Measurements from ENCODE around the gene SAYSD1. TPM values are rescaled to one million over a fixed set of nuclear protein-coding genes. Genes with fewer than 3 reads are reported as not detected.

Gene SAYSD1
- total RNA-seq, 1 experiment from 2014 or later = 9.4 TPM

GRCh38 chr6:39095578-39095977 is 19.4 kb downstream of the SAYSD1 start:
- H2BK15ac ChIP-seq (ENCODE audit: low read depth, low read length) = no peak overlapping the region

More at GRCh38 chr6:39095578-39095977, 19.4 kb downstream of the SAYSD1 start:
- 0 out of 2 replicates have a peak, but pooled peaks cover 2% of the 10 kb centered on the region for H3K4me1 ChIP-seq (ENCODE audit: insufficient read depth, low read length)
- peaks cover 21 to 26% of the 10 kb centered on the region in 2 experiments for H3K4me1 Mint-ChIP-seq
- H2BK5ac ChIP-seq (ENCODE audit: insufficient read length, low read length) = no peak overlapping the region
- no peak for DNase-seq
- no peak overlapping the region for H2AFZ ChIP-seq (ENCODE audit: low read length)
- H3K9me3 ChIP-seq (ENCODE audit: control insufficient read depth, low read depth, low read length) = no peaks in the 10 kb centered on the region
- no peaks in the 10 kb centered on the region for H3K27me3 ChIP-seq (ENCODE audit: insufficient read depth, low read length)
- no peak overlapping the region for H2BK12ac ChIP-seq (ENCODE audit: insufficient read length, low read depth, low read length)
- H3T11ph ChIP-seq (ENCODE audit: low read length) = no peak overlapping the region
- no peak overlapping the region for H3K9ac ChIP-seq (ENCODE audit: extremely low read depth, insufficient read length, low read length)
- H3K4me3 Mint-ChIP-seq = no peak overlapping the region
- no peak overlapping the region for H3K4me2 ChIP-seq (ENCODE audit: insufficient read depth, insufficient read length, low read length)
- no peaks in the 10 kb centered on the region for H3K23me2 ChIP-seq (ENCODE audit: insufficient read length, low read depth, low read length, poor library complexity, severe bottlenecking)
- no peak overlapping the region for H2AK5ac ChIP-seq (ENCODE audit: insufficient read length, low read length)
- no peaks in the 10 kb centered on the region for H4K20me1 ChIP-seq (ENCODE audit: control insufficient read depth, insufficient read depth, insufficient read length)
- no peak for TF ChIP-seq CTCF (conservative IDR thresholded peaks at IDR 0.05)
- no peaks in the 10 kb centered on the region for H3K36me3 Mint-ChIP-seq (ENCODE audit: insufficient read depth in 1 of 3, low read depth in 3 of 3)
- no peak overlapping the region for H3K23ac ChIP-seq (ENCODE audit: insufficient read length, low read depth, low read length)
- H3K27me3 Mint-ChIP-seq (ENCODE audit: low read depth) = no peaks in the 10 kb centered on the region; the same call in 1 of the 2 replicates
- no peak overlapping the region for H2BK120ac ChIP-seq (ENCODE audit: low read depth, low read length, poor library complexity, severe bottlenecking)
- H3K4ac ChIP-seq (ENCODE audit: low read depth, low read length) = no peak overlapping the region
- no peak overlapping the region for H3K27ac ChIP-seq (ENCODE audit: insufficient read length, low read depth, low read length)
- H3K18ac ChIP-seq (ENCODE audit: insufficient read length, low read depth, low read length) = no peak overlapping the region
- no peaks in the 10 kb centered on the region for H3K9me3 Mint-ChIP-seq
- H3K79me1 ChIP-seq (ENCODE audit: insufficient read depth, low read depth, low read length, poor library complexity, severe bottlenecking) = no peaks in the 10 kb centered on the region
- no peak overlapping the region for H2BK20ac ChIP-seq (ENCODE audit: low read depth, low read length, poor library complexity, severe bottlenecking)
- H4K5ac ChIP-seq (ENCODE audit: insufficient read length, low read depth, low read length) = no peak overlapping the region
- H3K56ac ChIP-seq (ENCODE audit: insufficient read length, low read depth, low read length) = no peak overlapping the region
- H4K8ac ChIP-seq (replicated peaks; ENCODE audit: insufficient read length, low read depth, low read length) = no peak overlapping the region
- no peak overlapping the region for H3K14ac ChIP-seq (ENCODE audit: insufficient read depth, low read length)
- no peak overlapping the region for H4K91ac ChIP-seq (ENCODE audit: insufficient read length, low read depth, low read length)
- no peak overlapping the region for H3K27ac Mint-ChIP-seq
- H3K79me2 ChIP-seq (ENCODE audit: insufficient read depth, low read length) = no peaks in the 10 kb centered on the region

Measured in H9 (cell line).